Dedifferentiated amniotic fluid mesenchymal stem cell (primary cell): ENCODE results near the gene ACTN1.

Experiments
- DNase-seq: peaks from one replicate; pipeline ENCODE4 v3.0.0-alpha.2; 2016; ENCODE audit errors: extremely low spot score

ACTN1 gene

GRCh38 chr14:68937471-68938270, 41.4 kb downstream of the ACTN1 start:
- DNase-seq: no peak

GRCh38 chr14:68936980-68937379, 42.1 kb downstream of the ACTN1 start:
- DNase-seq: no peak

DNA sequence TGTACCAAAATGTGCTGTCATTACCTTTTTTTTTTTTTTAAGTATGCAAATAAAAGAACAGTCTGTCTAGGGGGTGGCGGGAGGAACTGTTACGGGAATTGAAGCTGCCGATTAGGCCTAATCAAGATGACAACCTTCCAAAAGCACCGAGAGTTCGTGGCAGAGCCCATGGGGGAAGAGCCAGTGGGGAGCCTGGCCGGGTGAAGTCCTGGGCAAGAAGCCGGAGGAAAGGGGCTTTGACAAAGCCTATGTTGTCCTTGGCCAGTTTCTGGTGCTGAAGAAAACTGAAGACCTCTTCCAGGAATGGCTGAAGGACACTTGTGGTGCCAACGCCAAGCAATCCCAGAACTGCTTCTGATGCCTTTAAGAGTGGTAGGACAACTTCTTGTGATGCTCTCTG, 42.6 kb downstream of the ACTN1 start:
- DNase-seq: no peak

- no peak for DNase-seq
These were observed 43.3 kb downstream of the ACTN1 start for GRCh38 chr14:68935761-68936214.

DNA sequence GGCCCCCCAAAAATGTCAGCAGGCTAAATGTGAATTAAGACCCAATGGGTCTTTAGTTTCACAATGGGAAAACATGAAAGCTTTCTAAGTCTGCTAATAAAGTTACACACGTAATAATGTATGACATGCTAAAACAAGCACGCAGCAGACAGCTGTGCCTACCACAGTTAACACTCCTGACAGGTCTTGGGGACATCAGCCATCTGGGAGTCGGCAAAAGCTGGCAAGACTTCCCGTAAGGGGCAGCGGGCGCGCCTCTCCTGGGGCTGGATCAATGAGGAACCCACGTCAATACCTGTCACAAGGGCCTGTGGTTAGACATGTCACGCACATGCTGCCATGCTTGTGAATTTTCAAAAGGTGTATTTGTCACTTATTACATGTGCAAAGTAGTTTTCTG, 45.0 kb downstream of the ACTN1 start:
- DNase-seq: no peak

- DNase-seq: no peak
These were observed 46.4 kb downstream of the ACTN1 start for GRCh38 chr14:68932686-68933085.

GRCh38 chr14:68932231-68932630, 46.9 kb downstream of the ACTN1 start:
- no peak for DNase-seq

GRCh38 chr14:68931474-68932051, 47.5 kb downstream of the ACTN1 start:
- DNase-seq: no peak

GRCh38 chr14:68931063-68931462, 48.0 kb downstream of the ACTN1 start:
- DNase-seq: no peak

DNA sequence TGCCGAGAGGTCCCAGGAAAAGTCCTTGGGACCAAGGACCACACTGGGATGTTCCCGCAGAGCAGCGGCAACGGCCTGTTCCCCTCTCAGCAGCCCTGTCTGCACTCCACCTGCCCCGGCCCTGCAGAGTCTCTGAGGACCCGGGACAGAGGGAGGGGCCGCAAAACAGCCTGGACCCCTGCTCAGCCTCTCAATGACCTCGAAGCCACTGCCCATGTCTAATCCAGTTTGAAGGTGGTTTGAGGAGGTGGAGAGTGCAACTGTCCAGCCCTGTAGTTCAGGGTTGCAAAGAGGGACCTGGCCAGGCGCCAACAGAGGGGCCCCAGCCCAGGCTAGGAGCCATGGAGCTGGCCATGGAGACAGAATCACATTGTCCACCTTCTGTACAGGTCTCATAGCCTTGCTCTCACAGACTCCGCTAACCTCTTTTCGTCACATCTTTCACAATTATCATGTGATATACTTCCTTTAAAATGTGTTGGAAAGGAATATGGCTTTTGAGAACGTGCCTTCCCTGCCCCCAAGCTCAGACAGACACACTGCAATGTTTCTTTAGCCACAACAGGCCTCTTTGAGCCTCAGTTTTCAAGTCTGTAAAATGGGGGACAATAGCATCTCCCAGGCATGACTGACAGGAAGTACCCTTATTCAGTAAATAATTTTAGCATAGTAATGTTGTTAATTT, 49.3 kb downstream of the ACTN1 start:
- DNase-seq: no peak

DNA sequence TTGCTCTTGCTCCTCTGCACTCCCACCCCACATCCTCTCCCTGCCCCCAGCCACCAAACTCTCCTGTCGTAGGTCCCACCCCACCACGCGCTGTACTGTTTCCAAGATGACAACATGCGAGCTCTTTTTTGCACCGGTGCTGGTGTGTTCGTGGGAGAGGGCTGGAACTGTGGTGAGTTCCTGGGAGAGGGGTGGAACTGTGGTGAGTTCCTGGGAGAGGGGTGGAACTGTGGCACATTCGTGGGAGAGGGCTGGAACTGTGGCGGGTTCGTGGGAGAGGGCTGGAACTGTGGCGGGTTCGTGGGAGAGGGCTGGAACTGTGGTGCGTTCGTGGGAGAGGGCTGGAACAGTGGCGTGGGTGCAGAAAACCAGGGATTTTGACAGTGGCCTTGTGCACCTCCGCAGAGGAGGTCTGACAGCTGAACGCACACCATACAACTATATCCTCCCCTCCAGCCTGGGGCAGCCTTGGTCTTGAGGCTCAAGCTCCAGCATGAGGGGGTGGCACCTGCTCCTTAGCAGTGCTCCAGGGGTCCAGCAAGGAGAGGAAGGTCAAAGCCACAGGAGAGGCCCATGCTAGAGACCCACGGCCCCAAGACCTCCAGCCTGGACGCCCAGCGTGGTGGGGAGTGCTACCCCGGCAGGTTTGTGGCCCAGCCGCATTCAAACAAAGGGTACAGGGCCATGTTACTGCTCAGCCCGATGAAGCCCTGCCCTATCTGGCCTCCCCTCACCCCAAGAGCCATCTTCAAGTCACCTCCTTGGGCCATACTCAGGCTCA, 50.1 kb downstream of the ACTN1 start:
- no peak for DNase-seq

- DNase-seq: no peak
These were observed 51.0 kb downstream of the ACTN1 start for GRCh38 chr14:68927956-68928675.

DNA sequence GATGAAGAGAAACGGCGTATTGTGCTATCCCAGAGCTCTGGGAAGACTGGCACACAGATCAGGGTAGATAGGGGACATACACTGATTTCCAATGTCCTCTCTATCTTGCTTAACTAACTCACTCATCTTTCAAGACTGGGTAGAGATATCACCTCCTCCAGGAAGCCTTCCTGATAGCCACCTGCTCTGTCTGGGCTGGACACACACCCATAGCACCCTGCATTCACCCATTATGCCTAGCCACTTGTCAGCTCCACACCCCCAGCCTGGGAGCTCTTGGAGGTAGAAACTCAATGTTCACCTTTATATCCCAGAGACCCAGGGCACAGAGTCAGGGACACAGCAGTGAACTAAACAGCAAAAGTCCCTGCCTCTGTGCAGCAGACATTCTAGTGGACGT, 52.0 kb downstream of the ACTN1 start:
- no peak for DNase-seq

DNA sequence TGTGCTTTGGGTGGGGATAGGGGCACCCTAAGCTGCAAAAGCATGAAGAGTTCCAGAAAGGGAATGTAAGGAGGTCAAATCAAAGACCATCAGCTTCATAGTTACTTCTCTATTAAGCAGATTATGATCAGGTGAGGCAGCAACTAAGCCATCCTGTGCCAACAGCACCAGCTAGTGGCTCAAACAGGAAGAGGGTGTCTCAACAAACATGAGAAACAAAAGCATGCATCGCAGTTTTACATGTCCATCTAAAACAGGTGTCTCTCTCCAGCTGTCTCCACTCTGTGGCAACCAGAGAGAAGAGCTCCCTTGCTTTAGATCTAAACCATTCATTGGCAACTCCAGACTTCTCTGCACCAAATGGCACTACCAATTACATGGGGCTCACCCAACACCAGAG, 52.9 kb downstream of the ACTN1 start:
- no peak for DNase-seq

- no peak for DNase-seq
These were observed 53.7 kb downstream of the ACTN1 start for GRCh38 chr14:68925373-68925772.

- DNase-seq: no peak
These were observed 54.6 kb downstream of the ACTN1 start for GRCh38 chr14:68924186-68925158.

DNA sequence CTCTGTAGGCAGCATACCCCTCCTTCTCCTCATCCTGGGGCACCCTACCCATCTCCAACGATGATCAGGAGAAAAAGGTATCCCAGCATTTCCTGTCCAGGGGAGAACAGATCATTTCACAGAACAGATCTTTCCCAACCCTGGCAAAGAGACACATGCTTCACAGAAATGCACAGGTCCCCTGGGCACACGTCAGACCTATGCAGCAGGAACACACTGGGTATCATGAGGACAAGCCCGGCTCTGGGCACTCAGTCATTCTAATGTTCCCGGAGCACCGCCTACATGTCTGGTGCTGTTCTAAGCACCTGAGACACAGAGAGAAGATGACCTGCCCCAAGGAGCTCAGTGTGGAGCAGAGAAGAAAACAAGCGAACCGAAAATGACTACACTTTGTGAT, 56.2 kb downstream of the ACTN1 start:
- no peak for DNase-seq

DNA sequence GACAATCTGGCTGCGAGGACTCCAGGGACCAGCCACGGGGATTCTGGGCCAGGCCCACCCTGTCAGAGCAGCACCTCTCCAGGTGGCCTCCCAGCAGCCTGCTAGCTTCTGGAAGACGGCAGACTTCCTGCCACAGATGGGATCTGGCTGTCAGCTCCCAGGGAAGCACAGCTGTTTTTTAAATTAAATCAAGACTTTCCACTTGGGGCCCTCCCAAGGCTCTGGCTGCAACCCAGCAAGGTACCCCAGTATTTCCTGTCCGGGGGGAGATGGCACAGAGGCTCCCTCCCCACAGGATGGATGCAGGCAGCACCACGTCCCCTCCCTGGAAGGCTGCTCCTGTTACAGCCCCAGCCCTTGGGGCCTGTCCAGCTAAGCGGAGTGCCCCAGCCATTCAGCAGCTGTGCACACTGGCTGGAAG, 56.9 kb downstream of the ACTN1 start:
- DNase-seq: no peak

DNA sequence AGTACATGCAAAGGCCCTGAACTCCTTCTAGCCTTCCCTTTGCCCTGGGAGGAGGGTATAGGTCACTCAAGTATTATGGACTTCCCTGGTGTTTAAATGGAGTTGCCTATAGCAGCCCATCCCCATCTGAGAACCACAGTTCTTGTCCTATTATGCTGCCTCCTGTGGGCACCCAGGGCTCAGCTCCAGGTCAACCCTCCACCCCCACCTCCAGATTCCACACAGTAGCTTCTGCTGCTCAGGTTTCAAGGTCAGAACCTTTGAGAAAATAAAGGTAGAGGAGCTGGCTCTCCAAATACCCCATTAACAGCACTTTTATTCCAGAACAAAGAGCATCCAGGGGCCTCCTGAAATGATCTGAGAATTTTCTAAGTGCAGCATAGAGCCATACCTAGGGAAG, 57.4 kb downstream of the ACTN1 start:
- DNase-seq: no peak

GRCh38 chr14:68921049-68921448, 58.1 kb downstream of the ACTN1 start:
- DNase-seq: no peak
